ENCODE results near the gene PKP3.
"Not testable (repeated sequence)": the region's sequence is repeated elsewhere in the genome, so short reads cannot be mapped to it uniquely, and the experiment has no call there.

Gene PKP3

DNA sequence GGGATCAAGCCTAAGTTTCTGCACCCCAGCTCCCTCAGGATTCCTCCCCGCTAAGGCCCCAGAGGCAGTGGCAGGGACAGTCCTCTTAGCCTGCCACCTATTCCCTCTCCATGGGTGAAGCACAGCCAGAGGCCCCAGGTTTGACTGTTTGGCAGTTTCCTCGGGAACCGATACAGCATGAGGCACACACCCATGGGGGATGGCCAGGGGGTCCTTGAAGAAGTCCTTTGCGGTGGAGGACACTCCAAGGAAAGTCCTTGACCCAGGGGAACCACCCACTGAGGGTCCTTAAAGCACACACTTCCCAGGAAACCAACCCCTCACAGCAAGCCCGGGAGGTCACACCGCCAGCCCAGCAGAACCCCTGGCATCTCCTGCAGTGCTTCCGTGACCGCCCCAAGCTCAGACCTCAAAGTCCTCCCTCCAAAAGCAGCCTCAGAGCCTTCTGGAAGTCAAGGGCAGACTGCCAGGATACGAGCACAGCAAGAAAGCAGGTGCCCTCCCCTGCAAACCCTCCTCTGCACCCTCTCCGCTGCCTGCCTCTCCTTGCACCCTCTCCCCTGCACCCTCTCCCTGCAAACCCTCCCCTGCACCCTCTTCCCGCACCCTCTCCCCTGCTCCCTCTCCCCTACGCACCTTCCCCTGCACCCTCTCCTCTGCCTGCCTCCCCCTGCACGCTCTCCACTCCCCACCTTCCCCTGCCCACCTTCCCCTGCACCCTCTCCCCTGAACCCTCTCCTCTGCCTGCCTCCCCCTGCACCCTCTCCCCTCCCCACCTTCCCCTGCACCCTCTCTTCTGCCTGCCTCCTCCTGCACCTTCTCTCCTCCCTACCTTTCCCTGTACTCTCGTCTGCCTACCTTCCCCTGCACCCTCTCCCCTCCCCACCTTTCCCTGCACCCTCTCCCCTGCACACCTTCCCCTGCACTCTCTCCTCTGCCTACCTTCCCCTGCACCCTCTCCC is 19.4 kb downstream of the PKP3 start:
- DNase-seq: no peak

GRCh38 chr11:414318-414857 is 20.4 kb downstream of the PKP3 start:
- no peak for DNase-seq

DNA sequence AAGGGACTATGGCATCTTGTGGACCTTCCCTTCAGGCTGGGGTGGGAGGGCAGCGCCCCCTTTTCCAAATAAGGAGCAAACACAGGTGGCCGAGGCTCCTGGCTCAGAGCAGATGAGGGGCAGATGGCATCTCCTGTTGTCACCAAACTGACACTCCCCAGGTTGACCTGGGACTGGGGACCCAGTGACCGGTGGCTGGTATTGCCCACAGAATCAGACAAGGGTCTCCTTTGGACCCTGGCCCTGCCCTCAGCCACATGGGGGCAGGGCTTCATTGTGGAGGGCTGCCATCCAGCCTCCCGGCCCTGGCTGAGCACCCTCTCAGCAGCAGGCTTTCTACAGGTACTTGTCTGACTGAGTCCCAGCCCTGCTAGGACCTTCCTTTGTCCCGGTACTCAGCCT is 21.6 kb downstream of the PKP3 start:
- no peak for DNase-seq

DNA sequence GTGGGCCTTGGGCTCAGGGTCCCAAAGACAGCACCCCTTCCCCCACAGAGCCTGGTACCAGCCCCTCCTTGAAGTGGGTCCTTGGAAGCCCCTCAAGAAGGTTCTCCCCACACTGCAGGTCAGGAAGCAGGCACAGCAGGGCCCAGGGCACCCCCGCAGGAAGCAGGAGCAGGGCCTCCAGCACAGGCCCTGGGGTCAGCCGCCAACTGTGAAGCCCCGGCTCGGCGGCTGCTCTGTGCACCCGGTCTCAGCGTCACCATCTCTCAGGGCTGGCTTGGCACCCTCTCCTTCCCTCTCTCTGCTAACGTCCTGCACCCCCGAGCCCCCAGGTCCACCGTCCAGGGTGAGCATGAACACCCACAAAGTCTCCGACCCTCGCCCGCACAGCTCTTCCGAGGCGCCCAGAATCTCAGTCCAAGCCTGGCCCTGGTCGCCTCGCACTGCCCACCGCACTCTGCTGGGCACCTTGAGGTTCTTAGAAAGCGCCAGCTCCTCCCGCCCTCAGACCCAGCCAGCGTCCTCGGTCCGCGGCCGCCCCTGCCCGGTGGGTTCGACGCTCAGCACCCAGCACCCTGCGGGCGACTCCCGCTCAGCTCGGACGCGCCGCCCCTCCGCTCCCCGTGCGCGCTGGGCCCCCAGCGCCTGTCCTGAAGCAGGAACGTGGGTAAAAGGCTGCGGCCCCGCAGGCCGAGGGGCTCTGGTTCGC is 22.2 kb downstream of the PKP3 start:
- DNase-seq: no peak

GRCh38 chr11:416757-417621 is 23.0 kb downstream of the PKP3 start:
- no peak for DNase-seq

- no peak for DNase-seq
These were observed 23.8 kb downstream of the PKP3 start for GRCh38 chr11:417652-418342.

GRCh38 chr11:418343-419247 is 24.6 kb downstream of the PKP3 start:
- DNase-seq: no peak

- DNase-seq: no peak
These were observed 25.4 kb downstream of the PKP3 start for GRCh38 chr11:419248-420005.

DNA sequence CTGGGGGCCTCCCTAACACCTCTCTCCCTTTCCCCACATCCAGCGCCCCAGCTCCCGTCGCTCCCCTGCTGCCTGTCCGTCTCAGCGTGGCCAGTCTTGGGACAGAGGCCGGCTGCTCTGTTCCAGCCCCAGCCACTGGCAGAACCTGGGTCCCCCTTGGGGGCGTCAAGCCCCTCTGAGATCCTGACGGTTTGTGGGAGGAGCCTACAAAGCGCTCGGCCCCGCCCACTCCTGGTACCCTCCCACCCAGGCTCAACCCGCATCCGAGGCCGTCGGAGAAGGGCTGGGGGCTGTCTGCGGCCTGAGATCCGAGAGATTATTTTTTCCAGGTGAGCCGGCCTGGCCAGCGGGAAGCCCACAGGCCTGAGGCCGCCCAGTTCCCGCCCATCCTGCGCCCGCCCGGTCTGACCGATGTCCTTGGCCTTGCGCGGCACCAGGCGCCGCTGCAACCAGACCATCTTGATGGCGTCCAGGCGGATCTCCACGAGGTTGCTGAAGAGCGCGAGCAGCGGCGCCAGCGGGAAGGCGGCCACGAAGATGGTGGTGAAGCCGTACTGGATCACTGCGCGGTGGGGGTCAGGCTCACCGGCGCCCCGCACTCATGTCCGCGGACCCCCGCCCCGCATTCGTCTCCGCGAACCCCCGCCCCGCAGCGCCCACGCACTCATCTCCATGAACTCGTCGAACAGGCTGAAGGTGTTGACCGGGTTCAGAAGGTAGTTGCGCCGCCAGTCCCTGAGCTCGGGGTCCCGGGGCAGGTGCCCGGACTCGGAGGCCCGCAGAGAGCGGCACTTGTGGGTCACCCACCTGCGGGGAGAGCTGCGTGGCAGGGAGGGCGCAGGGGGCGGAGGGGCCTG is 26.3 kb downstream of the PKP3 start:
- DNase-seq: no peak

GRCh38 chr11:420911-421321 is 26.9 kb downstream of the PKP3 start:
- DNase-seq: no peak

DNA sequence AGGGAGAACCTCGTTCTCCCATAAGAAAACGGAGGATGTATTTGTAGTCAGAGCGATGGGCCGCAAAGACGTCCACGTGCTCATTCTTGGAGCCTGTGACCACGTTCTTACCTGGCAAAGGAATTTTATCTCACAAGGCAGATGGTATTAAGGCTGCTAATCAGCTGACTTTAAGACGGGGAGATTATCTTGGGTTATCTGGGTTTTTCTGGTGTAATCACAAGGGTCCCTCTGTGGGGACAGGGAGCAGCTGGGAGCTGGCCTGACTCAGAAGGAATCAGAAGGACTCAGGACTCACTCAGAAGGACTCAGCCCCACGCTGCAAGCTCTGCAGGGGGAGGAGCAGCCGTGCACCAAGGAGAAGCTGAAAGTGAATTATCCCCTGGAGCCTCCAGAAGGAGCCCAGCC is 28.2 kb downstream of the PKP3 start:
- no peak for DNase-seq

GRCh38 chr11:424232-424631 is 30.2 kb downstream of the PKP3 start:
- DNase-seq: no peak

GRCh38 chr11:424766-425165 is 30.8 kb downstream of the PKP3 start:
- not testable (repeated sequence) for DNase-seq

DNA sequence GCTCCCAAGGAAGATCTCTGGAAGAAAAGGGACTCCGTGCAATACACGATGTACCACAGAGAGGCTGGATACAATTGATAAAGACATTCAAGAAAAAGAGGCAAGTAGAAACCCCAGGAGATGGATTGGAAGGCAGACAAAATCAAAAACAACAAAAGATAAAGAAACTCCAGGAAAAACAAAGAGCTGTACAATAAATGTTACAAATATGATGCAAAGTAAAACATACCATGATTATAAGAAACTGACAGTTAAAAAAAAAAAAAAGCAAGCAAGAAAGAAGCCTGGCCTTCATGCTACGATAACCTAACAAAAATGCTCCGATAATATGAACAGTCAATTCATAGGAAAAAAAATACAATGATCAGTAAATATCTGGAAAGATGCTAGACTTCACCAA is 31.3 kb downstream of the PKP3 start:
- DNase-seq: no peak

DNA sequence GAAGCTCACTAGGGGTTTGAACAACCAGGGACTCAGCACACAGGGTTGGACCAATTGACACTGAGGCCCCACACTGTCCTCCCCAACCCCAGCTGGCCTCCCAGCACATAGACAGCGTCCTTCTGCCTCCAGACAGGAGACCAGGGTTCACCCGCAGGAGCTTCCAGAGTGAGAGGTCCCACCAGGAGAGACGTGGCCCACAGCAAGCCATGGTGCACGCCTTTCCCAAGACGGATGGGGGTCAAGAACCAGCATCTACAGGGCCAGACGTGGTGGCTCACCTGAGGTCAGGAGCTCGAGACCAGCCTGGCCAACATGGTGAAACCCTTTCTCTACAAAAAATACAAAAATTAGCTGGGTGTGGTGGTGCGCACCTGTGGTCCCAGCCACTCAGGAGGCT is 32.8 kb downstream of the PKP3 start:
- no peak for DNase-seq

DNA sequence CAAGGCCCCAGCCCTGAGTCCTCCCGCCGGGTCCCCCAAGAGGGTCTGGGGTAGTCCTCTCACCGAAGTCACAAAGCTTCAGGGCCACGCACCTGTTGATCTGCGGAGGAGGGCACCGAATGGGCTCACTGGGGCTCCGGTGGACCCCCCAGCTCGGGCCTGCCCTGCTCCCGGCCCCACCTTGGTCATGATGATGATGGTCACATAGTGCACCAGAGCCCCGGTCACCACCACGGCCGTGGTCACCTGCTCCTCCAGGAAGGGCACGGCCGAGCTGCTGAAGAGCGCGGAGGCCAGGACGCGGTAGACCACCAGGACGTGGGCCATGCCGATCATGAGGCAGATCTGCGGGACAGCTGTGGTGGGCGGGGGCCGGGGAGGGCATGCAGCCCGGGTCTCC is 34.3 kb downstream of the PKP3 start:
- no peak for DNase-seq

DNA sequence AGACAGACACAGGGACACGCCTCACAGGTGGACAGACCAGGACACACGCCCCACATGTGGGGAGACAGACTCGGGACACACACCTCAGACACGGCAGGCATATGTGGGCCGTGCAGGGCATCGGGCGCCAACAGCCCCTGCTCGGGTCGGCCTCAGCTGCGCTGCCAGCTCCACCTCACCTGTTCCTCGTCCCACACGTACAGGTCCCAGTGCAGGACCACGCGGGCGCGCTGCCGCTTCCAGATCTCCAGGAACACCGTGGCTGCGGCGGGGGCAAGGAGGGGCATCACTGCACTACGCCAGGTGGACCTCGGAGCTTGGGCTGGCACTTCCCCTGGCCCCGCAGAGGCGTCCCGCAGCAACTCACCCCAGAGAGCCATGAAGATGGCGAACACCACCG is 35.4 kb downstream of the PKP3 start:
- DNase-seq: no peak

GRCh38 chr11:429931-430456 is 36.0 kb downstream of the PKP3 start:
- no peak for DNase-seq

DNA sequence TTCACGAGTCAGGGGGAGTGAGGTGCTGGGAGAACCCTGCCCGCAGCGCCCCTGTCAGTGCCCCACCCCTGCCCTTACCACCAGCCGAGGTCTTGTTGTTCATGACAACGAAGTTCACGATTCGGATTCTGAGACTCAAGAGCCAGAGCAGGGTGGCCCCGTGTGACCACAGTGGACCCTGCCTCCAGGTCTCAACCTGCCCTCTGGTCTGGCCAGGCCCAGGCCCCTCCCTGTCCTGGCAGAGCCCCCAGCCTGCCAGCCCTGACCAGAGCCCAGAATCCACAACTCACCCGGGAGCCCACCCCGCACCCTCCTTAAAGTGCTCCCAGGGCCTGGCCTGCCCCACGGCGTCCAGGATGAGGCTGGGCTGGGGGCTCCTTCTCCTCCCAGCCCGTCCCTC is 37.9 kb downstream of the PKP3 start:
- no peak for DNase-seq

All from NCI-H1092 (cell line).